ENCODE results near the gene DHX15. TPM values are rescaled to one million over a fixed set of nuclear protein-coding genes. Genes with fewer than 3 reads are reported as not detected.

The DHX15 gene
- total and polyA plus RNA-seq, 10 of the 15 experiments (the other 5 are each of a cell fraction or from before 2014, with no cell fraction given): 166 to 269 (median 184) TPM

DNA sequence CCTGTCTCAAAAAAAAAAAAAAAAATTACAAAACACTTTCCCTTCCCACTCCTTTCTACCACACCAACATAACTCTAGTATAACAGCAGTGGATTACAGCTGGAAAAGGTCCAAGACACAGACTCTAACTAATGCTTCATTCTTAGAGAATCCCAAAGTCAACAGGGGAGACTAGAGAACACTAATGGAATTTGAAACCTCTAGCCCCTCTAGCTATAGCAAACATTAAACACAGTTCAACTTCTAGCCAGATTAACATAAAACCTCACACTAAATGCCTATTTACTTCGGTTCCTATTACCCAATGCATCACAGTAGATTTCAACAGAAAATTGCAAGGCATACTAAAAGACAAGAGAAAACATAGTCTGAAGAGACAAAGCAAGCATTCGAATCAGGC is 10.5 kb upstream of the DHX15 start:
- FAIRE-seq: no peak
- intact Hi-C loops (cut with micrococcal nuclease; ENCODE audit: unreplicated experiment) (no loop called here), in situ Hi-C loops (cut with MboI) (loop anchor here (25.0 kb wide), 1 partner anchor 1258 kb away; no protein-coding TSS in a partner anchor)
- Histone ChIP-seq H3K27me3 (replicated peaks in 1 of 2; ENCODE audit: control insufficient read depth in 2 of 2, insufficient read depth in 2 of 2, low read length in 1 of 2) (no peaks in the 10 kb centered on the region), H3K4me2 (ENCODE audit: control insufficient read depth, insufficient read depth) (no peak overlapping the region), H3K9ac (ENCODE audit: control insufficient read depth, insufficient read depth, low read length) (no peak overlapping the region), H3K36me3 (ENCODE audit: control insufficient read depth in 2 of 2, insufficient read depth in 2 of 2, low read length in 1 of 2) (no peaks in the 10 kb centered on the region), H3K9me3 (replicated peaks; ENCODE audit: control insufficient read depth, insufficient read depth, low read length) (peaks cover 8% of the 10 kb centered on the region), H3K4me3 (no peak overlapping the region), H3K27ac (ENCODE audit: control insufficient read depth, insufficient read depth) (no peak overlapping the region), H2AFZ (ENCODE audit: control insufficient read depth, low read depth, low read length) (no peak overlapping the region), H3K4me1 (ENCODE audit: control insufficient read depth, insufficient read depth, low read length) (no peaks in the 10 kb centered on the region), H3K79me2 (ENCODE audit: control insufficient read depth, insufficient read depth, low read length) (no peaks in the 10 kb centered on the region), H4K20me1 (ENCODE audit: control insufficient read depth, insufficient read depth) (no peaks in the 10 kb centered on the region)
- 85% methylated on average over 2 of the region's 2 CpGs for WGBS (ENCODE audit: insufficient coverage, insufficient replicate concordance, low lambda C conversion rate, missing lambda C conversion rate)
- ChIA-PET POLR2A (no interaction called here), RAD21 (ENCODE audit: unreplicated experiment) (no interaction called here), SMC1A (ENCODE audit: uncharacterized antibody, unreplicated experiment) (no interaction called here), CTCF (no interaction called here)
- BruUV-seq (replicated peaks): no TSS peak
- ATAC-seq: no peak
- no peak for TF ChIP-seq NBN (IDR thresholded peaks at IDR 0.05)
- DNase-seq (ENCODE audit: low read depth, low spot score): no peak

DNA sequence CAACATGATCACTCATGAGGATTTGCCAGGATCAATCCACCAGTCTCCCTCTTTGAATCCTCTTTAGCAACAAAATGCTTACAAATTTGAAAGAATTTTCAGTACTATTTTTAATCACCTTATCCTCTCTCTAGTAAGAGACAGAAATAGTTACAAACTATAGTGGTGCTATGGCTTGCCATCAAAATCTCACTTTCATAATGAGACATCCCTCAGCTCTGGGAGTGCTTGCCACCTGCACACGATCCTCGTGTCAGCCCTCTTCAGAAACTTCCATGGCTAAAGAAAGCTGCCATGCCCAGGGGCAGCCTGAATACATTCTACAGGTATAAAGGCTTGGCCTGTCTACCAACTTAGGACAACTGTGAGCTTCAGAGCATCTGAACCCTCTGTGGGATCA is 5.1 kb upstream of the DHX15 start:
- H3K4me1 ChIP-seq (ENCODE audit: control insufficient read depth, insufficient read depth, low read length): peaks cover 17% of the 10 kb centered on the region
- RAD21 ChIA-PET (ENCODE audit: unreplicated experiment): no interaction called here
- no TSS peak for BruUV-seq (replicated peaks)
- H3K79me2 ChIP-seq (ENCODE audit: control insufficient read depth, insufficient read depth, low read length): peaks cover 2% of the 10 kb centered on the region; the same call in 1 of the 2 replicates
- 0% methylated on average over 2 of the region's 2 CpGs for WGBS (ENCODE audit: insufficient coverage, insufficient replicate concordance, low lambda C conversion rate, missing lambda C conversion rate)
- in situ Hi-C loops (cut with MboI): loop anchor here (10.0 to 25.0 kb wide), 2 partner anchors 645 to 1252 kb away; partner anchors contain the start of gene PI4K2B
- TF ChIP-seq MEF2B (IDR thresholded peaks at IDR 0.05; ENCODE audit: partially characterized antibody, poor library complexity, severe bottlenecking) (peak; percentile 30), HDAC6 (IDR thresholded peaks at IDR 0.05; ENCODE audit: unreplicated experiment) (no peak), RUNX3 (IDR thresholded peaks at IDR 0.05; ENCODE audit: low read length) (peak; percentile 28; the same call in 1 of the 2 replicates), NFYB (IDR thresholded peaks at IDR 0.05; ENCODE audit: insufficient read depth, low read depth, low read length) (no peak), MYC (IDR thresholded peaks at IDR 0.05; ENCODE audit: insufficient read depth, insufficient read length, insufficient replicate concordance, low read length, severe bottlenecking) (no peak), MEF2A (IDR thresholded peaks at IDR 0.05; ENCODE audit: insufficient read depth, low read depth, low read length) (peak; percentile 66; the same call in 1 of the 2 replicates), TCF12 (IDR thresholded peaks at IDR 0.05; ENCODE audit: low read depth, low read length) (peak; percentile 40; the same call in 1 of the 2 replicates), EED (IDR thresholded peaks at IDR 0.05; ENCODE audit: low read depth) (0 out of 2 replicates have a peak, but pooled peaks have one; percentile 29), JUNB (IDR thresholded peaks at IDR 0.05) (peak; percentile 58), IRF4 (IDR thresholded peaks at IDR 0.05; ENCODE audit: low read depth, low read length) (0 out of 2 replicates have a peak, but pooled peaks have one; percentile 27)
- H3K27me3 ChIP-seq (replicated peaks in 1 of 2; ENCODE audit: control insufficient read depth in 2 of 2, insufficient read depth in 2 of 2, low read length in 1 of 2): no peaks in the 10 kb centered on the region
- no peak overlapping the region for H3K9ac ChIP-seq (ENCODE audit: control insufficient read depth, insufficient read depth, low read length)
- CTCF ChIA-PET: interaction anchor here (1.1 kb wide), 1 partner anchor 38 kb away, joined by 3 read pairs; no protein-coding TSS in a partner anchor
- SMC1A ChIA-PET (ENCODE audit: uncharacterized antibody, unreplicated experiment): interaction anchor here (1.3 kb wide), 1 partner anchor 32 kb away, joined by 3 read pairs; no protein-coding TSS in a partner anchor
- no peaks in the 10 kb centered on the region for H4K20me1 ChIP-seq (ENCODE audit: control insufficient read depth, insufficient read depth)
- H2AFZ ChIP-seq (ENCODE audit: control insufficient read depth, low read depth, low read length): no peak overlapping the region
- FAIRE-seq (no peak), ATAC-seq (peak; percentile 57), DNase-seq (ENCODE audit: low read depth, low spot score) (no peak)
- intact Hi-C loops (cut with micrococcal nuclease; ENCODE audit: unreplicated experiment): loop anchor here (10.0 kb wide), 1 partner anchor 645 kb away; the partner anchor contains the start of gene PI4K2B
- peaks cover 10% of the 10 kb centered on the region for H3K9me3 ChIP-seq (replicated peaks; ENCODE audit: control insufficient read depth, insufficient read depth, low read length)
- no peak overlapping the region for H3K4me3 ChIP-seq
- POLR2A ChIA-PET: no interaction called here
- no peak overlapping the region for H3K27ac ChIP-seq (ENCODE audit: control insufficient read depth, insufficient read depth)
- H3K4me2 ChIP-seq (ENCODE audit: control insufficient read depth, insufficient read depth): peak overlapping the region; percentile 59
- no peaks in the 10 kb centered on the region for H3K36me3 ChIP-seq (ENCODE audit: control insufficient read depth in 2 of 2, insufficient read depth in 2 of 2, low read length in 1 of 2)
